ENCODE data around the gene AOPEP.

The AOPEP gene

DNA sequence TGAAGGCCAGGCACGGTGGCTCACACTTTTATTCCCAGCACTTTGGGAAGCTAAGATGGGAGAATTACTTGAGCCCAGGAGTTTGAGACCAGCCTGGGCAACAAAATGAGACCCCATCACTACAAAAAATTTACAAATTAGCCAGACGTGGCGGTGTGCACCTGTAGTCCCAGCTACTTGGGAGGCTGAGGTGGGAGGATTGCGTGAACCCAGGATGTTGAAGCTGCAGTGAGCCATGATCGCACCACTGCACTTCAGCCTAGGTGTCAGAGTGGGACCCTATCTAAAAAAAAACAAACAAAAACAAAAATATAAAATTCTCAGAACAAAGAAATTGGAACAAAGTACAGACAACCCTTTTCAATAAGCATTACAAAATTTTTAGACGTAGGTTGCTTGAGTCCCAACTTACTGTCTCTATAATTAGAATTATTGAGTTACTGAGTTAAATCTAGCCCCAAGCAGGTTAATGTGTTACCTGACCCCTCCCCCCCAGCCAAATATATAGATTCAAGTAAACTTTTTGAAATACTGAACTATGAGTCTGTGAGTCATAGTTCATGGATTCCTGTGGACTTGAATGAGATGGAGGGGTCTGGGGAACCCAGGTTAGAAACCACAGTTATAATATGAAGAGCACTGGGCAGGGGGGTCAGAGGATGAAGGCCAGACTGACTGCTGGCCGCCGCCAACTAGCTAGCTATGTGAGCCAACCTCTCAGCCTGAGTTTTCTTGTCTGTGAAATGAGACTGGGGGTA lies 173.1 kb downstream of the AOPEP start:
- no peak for DNase-seq (ENCODE audit: low read depth)

DNA sequence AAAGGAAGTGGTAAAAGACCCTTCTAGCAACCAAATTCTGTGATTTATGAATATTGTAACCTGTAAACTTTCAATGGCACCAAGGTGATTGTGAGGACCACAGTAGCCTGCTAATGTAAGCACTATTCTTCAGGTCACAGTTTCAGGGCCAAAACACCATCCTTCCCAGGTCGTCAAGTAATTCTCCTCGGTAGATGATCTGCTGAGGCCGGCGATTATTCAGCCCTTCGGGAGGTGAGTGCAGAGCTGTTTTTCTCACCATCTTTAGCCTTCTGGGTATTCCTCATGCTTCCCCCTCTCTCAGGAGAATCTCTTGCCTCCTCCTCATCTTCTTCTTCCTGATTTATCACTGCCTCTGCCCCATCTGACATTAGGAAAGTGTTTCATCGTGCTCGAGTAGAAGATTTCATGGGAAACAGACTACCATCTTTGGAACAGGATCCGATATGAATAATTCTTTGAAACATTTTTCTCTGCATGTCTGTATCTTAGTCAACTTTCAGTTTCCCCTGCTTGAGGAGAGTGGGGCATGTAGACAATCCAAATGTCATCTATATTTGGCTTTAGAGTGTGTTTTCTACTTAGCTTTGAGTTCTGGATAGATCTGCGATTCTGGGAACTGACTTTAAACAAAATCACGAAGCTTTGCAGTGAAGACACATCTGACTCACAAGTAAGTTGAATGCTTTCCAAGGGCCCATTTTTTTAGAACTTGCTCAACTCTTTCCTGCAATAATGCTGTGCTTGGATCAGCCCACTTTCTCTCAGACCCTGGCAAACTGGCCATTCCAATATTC lies 173.9 kb downstream of the AOPEP start:
- DNase-seq (ENCODE audit: low read depth) = no peak

DNA sequence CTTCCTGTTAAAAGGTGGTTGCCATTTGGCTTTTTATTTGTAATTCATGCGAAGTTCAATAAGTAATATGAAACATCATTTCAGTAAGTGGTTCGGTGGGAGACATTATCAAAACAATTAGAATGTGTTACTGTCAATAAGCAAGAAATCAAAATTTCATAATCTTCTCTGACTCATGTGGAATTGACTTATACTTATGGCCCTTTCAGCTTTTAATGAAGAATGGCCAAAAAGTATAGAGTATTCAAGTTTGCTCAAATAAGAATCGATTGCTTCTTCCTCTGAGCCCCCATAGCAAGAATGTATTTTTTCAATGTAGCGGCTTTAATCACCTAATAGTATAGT lies 174.5 kb downstream of the AOPEP start:
- no peak for DNase-seq (ENCODE audit: low read depth)

DNA sequence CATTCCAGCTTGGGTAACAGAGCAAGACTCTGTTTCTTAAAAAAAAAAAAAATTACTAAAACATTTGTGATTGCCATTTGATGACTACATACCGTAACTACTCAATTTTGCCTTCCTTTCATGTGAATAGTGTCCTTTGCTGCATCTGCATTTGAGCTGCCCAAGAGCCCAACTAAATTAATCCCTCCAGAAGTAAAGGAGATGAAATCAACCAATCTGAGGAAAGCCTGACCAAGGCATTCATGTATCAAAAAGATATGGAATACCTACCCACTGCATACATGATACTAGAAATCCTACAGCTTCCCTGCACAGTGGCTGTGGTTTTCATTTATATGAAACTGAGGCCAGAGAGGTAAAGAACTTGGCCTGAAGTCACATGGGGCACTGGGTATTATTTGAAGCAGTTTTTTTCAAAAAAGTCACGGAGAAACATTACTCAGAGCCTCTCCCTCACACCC lies 177.5 kb downstream of the AOPEP start:
- DNase-seq (ENCODE audit: low read depth) = no peak

DNA sequence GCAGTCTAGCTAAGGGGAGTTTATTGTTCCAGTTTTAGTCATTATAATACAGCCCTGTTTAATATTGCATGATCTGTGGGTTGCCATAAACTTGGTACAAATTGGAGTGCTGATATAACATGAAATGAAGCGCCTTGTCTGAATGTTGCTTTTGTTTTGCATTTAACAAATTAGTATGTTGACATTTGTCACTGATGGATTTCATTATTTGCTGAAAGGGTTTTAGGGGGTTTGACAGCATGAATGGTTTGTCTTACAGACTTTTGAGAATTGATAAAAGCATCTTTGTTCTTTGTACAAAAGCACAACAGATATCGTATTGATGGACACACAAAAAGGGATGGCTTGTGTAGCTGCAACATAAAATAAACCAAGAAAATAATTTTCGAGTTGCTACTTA lies 178.3 kb downstream of the AOPEP start:
- DNase-seq (ENCODE audit: low read depth) = no peak

DNA sequence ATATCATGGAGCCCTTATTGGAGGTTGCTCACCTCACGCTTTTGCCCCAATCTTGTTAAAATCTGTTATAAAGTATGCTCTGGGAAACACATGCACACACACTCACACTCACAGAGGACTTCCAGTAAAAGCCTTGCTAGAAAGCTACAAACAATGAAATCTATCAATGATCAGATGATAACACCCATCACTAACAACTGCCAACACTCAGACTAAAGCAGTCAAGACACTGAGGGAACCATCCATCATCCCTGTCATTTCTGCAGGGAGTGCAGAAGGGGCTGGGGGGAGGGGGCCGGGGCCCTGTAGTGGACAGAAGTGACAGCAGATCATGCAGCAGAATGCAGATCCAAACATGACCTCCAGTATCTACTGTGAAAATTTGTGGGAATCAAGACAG lies 179.1 kb downstream of the AOPEP start:
- no peak for DNase-seq (ENCODE audit: low read depth)

DNA sequence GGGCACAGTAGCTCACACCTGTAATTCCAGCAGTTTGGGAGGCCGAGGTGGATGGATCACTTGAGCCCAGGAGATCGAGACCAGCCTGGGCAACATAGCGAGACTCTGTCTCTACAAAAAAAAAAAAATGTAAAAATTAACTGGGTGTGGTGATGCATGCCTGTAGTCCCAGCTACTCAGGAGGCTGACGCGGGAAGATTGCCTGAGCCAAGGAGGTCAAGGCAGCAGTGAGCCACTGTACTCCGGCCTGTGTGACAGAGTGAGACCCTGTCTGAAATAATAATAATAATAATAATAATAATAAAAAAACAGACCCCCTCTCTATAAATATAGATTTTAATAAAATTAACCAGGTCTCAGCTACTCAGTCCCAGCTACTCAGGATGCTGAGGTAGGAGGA lies 179.7 kb downstream of the AOPEP start:
- DNase-seq (ENCODE audit: low read depth) = no peak

DNA sequence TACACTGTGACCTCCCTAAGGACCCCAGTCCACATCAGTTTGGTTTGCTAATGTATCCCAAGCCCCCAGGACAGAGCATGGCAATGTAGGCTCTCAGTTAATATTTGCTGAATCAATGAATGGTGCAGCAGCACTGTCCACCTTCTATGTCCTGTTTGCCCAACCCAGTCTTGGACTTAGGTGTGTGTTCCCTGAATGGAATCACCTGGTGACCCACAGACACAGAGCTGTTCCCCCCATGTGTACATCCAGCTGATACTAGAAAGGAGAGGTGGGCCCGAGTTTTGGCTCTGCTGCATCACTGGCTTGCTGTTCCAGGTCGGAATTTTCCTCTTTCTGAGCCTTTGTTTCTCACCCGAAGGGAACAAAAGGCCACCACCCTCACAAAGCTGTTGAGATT lies 180.2 kb downstream of the AOPEP start:
- no peak for DNase-seq (ENCODE audit: low read depth)

DNA sequence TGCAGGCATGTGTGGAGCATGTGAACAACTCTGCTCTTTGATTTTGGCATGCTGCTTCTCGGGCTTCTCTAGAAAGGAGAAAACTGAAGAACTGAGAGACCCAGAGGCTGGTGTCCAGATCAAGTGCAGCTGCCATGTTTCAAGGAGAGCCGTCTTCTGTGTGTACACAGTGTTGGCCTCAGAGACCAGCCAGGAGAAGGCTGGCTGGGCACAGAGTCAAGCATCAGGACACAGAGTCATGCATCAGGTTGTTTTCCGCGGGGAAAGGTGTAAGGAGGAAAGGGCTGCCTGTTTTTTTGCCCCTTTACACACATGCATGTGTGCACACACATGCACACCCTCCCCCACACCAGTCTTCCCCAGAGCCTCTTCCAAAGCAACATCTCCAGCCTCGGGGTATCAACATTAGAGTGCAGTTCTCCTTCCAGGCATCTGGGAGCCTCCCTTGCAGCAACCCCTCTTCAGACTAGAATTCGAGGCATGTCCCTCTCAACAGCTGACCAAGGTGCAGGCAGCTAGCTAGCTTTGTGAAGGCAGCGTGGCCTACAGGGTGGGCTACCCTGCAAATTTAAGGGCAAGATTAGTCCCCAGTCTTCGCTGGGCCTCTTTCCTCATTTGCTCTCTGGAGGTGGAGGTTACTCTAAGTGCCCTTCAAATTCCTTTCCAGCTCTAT lies 180.9 kb downstream of the AOPEP start:
- DNase-seq (ENCODE audit: low read depth) = no peak

DNA sequence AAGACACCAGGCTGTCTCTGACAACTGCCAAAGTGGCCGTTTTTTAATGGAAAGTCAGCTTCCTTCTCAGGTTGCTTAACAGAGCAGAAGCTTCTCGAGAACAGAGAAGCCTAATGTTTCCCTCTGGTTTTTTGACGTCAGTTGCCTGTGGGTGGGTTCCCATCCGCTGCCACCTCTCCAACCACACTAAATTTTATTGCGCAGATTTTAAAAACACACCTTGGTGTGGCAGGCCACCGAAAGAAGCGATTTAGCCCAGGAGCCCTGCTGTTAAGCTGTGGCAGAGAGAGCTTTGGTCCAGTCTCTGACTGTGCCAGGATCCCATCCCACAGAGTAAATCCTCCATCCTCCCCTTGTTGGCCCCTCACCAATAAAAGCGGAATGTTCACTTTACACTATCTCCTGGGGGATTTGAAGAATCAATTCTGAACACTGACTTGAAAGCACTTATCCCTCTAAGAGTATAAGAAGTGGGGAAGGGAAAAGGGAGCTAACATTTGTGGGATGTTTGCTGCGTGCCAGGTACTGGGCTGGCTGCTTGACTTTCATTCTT lies 181.6 kb downstream of the AOPEP start:
- DNase-seq (ENCODE audit: low read depth) = no peak

DNA sequence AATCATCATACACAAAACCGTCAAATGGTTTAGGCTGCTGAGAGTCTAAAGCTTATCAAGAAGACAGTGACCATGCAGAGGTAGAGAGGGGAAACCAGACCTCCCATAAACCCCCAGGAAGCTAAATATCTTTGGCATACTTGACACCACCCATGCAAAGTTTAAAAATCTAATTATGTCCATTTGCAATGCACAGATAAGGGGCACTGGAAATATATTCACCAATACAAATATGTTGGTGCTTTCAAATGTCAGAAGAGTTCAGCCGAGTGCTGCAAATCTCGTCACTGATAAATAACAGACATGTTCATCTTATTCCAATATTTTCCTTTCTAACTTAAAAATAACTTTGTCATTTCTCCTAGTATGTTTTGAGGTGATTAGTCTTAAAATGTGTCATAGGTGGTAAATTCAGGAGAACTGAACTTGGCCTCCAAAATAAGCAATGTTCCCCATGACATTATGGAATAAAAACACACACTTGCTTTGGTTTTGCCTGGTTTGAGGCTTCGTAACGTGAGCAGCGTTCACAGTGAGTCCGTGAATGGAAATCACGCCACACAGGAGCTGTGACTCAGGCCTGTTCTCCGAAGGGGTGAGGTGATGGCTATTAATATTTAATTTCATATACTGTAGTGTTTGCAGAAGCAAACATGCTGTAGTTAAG lies 182.2 kb downstream of the AOPEP start:
- no peak for DNase-seq (ENCODE audit: low read depth)

DNA sequence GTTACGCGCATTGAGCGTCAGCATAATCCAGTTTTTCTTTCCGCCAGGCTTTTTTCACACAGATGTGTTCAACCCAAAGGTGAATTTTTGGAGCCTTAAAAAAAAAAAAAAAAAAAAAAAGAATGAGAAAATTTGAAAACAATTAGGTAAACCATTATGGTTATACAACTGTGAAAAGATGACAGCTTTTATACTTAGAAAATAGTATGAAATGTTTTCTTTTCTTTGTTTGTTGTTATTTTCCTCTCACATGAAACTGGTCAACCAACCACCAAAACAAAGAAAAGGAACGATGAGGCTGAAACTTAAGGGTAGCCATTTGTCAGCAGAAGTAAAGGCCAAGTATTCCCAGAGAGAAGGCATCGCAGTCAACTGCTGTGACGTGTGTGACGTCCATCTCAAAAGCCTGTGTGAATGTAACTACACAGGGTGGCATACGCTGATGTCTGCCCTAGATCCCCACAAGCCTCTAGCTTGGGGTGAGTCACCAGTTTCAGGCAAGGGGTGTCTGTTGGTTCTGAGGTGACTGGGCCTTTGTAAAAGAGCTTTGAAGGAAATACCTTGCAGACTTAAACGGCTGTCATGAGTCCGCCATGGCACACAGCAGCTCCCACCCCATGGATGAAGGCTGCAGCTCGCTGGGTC lies 182.9 kb downstream of the AOPEP start:
- no peak for DNase-seq (ENCODE audit: low read depth)

DNA sequence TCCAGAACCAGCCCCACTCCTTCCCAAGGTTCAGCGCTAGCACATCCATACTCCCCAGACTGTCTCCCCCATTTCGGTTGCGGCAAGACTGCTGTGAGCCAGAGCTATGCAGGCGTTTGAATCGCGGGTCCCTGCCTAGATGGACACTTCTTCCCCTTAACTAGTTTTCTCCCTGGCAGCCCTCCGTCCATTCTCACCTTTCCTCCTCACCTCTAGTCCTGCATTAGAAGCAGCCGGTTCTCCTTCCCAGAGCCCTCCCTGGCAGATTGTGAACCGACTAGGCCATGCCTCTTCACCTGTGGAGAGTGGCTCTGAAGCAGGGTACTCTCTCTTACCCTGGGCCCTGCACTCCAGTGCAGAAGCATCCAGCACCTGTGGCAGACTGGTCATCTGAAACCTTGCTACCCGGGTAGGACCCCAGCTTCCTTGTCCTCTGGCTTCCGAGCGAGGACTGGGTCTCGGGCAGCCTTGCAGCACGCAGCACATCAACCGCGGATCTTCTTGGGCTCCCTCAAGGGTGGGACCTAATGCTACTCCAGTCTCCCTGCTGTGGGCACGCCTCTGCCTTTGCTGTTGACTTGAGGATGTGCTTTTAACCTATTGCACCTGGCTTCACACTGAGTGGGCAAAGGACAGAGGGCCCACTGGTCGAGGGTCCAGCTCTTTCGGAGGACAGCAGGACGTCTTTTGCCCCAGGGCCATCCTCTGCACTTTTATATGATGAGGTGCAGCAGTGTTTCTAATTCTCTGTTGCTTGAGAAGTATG lies 183.6 kb downstream of the AOPEP start:
- DNase-seq (ENCODE audit: low read depth) = no peak

DNA sequence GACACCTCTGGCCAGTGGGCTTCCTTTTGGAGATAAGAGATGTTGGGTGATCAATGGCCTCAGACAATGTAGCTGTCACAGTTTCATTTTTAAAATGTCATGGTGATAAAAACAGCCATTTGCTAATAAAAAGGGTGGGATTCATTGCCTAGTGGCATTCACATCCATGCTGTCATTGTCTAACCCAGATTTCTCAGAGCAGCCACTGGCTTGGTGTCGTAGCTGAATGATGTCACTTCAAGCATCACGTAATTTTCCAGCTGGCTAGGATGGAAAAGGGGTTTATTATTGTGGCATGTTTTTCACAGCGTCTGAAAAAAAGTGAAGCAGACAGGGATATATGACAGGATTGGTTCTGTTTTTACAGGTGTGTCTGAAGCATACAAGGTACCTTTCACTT lies 184.7 kb downstream of the AOPEP start:
- no peak for DNase-seq (ENCODE audit: low read depth)

DNA sequence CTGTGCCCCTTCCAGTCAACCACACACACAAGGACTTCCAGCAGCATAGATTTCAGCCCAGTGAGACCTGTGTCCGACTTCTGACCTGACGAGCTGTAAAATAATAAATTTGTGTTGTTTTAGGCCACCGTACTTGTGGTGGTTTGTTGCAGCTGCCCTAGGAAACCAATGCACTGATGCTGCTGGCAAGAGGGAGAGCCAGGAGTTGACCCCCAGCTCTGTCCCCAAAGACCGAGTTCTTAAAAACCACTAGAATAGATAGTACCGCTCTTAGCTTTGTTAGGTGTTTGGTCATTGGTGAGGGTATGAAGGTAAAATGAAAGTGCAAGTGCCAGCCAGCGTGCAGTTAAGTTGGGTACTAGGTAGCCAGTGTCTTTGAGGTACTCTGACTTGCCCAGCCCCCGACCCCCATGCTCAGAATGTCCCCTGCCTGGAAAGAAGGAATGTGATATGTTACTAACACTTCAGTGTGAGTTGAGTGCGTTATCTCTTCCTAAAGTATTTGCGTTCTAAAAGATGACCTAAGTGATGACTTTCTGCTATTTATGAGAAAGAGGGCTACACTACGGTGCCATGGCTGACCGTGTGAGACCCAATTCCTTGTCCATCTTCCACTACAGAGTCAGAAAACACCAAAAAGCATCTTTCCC lies 185.6 kb downstream of the AOPEP start:
- no peak for DNase-seq (ENCODE audit: low read depth)

DNA sequence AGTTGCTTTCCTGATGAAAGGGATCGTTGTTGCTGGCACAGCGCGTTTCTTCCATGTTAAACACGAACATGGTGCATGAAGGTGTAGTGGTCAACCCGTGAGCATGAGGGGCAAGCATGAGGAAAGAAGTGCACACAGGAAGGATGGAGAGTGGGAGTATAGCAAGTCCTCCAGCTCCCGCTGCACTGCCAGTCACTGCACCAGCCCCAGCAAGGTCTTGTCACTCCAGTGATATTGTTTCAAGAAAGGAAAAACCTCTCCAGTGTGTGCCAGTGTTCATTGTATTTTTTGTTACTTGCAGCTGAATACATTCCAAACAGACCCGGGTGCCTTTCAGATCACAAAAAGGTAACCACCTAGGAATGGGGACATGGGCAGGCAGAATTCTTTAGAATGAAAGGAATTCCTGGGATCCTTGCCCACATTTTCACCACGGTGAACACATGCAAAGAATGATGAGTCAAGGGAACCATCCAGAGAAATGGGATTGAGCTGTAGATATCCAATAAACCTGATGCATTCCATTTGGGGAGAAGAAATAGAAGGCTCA lies 186.3 kb downstream of the AOPEP start:
- no peak for DNase-seq (ENCODE audit: low read depth)

DNA sequence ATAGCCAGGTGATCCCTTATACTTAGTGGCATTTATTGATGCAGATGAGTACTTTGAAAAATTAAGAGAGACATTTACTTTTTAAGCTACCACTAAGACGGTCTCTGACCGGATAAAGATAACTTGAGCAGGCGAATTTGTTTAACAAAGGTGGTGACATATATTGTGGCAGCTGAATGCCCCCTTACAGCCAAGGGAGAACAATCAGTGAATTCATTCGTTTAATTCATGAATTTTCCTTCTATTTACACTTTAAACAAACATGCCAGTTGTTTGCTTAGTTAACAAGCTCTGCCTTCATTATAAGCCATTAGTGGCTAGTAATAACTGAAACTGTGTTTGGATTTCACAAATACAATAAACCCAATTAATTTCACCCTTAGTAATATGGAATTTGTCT lies 187.1 kb downstream of the AOPEP start:
- no peak for DNase-seq (ENCODE audit: low read depth)

DNA sequence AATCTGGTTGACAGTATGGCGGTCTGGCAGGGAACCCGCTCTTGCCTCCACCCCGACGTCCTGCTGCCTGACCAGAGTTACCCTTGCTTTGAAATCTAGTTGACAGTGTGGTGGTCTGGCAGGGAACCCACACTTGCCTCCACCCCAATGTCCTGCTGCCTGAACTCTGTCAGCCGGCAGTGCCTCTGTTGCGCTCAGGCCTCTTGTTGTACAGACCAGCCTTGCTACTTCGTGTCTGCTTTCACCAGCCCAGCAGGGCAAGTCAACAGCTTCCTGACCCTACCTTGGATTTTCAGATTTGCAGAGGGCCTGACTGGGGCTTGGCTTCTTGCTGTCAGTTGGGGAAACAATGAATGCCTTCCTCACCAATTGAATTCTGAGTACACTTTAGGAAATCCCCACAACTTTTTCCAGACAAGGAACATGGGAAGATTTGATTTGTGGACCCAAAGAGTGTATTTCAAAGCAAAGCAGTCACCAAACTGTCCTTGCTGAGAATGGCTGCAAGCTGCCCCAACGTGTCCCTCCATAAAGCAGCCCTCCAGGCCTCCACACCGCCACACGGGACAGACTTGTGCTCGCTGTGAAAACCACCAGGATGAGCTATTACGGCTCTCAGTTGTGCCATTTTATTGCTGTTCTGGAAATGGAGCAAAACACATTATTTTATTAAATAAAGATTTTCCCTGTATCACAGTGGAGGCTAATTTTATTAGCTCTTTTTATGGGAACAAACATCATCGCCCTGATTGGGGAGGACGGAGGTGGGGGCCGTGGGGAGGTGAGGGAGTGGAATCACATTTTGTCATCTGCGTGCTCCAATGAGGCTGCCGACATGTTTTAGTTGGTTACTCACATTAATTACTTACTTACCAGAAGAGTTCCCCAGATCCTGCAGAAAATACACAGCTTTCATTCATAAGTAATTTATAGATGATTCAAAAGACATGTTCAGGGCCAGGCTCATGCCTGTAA lies 189.3 kb downstream of the AOPEP start:
- no peak for DNase-seq (ENCODE audit: low read depth)

DNA sequence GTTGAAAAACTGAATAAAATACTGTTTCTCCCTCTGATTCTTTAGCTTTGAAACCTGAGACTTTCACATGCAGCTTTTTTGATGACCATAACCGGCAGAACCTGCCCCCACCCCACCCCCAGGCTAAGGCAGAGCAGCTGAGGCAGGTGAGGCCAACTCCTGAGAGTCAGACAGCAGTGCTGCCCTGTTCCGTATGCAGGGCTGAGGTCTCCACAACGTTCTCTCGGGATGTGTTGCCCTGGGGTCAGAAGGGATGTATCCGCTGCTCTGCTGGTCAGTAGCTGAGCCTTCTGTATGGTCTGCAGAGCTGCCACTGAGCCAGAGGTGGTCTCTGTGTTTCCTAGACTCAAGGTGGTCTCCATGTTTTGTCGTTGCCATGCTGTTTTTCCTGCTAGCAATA lies 190.5 kb downstream of the AOPEP start:
- DNase-seq (ENCODE audit: low read depth) = no peak
